ENCODE results near the gene ZNF605.
"Not testable (repeated sequence)": the region's sequence is repeated elsewhere in the genome, so short reads cannot be mapped to it uniquely, and the experiment has no call there.

The ZNF605 gene

DNA sequence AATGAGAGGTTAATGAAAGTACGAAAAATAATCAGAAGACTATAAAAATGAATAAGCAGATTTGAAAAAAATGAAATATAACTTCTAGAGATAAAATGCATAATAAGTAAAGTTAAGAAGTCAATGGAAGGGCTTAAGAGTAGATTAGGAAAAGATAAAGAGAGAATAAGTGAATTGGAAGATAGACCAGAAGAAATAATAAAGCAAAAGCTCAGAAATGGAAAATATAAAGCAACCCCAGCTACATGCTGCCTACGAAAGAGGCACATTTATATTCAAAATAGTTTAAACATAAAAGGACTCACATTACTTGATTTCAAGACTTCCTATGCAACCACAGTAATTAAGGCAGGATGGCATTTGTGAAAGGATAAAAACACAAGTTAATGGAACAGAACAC is 19.9 kb downstream of the ZNF605 start:
- Mint-ChIP-seq H3K27me3 (no peaks in the 10 kb centered on the region), H3K9me3 (peaks cover 47 to 57% of the 10 kb centered on the region in 2 donors), H3K4me1 (no peaks in the 10 kb centered on the region), H3K27ac (no peak overlapping the region), H3K4me3 (no peak overlapping the region)
- no peak for ATAC-seq
- no peak for DNase-seq

DNA sequence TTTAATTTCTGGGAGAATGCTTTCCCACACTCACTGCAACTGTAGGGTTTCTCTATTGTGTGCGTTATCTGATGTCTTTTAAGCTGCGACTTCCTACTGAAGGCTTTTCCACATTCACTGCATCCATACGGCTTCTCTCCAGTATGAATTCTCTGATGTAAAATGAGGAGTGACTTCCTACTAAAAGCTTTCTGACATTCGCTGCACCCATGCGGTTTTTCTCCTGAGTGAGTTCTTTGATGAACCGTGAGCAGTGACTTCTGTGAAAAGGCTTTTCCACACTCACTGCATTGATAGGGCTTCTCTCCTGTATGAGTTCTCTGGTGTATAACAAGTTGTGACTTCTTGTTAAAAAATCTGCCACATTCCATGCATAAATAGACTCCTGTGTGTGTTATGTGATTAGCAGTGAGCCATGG is 29.7 kb downstream of the ZNF605 start:
- no peak overlapping the region for H3K27ac Mint-ChIP-seq
- H3K4me1 Mint-ChIP-seq = no peaks in the 10 kb centered on the region
- peaks cover 62 to 84% of the 10 kb centered on the region in 2 donors for H3K9me3 Mint-ChIP-seq
- H3K4me3 Mint-ChIP-seq = no peak overlapping the region
- H3K27me3 Mint-ChIP-seq = no peaks in the 10 kb centered on the region
- ATAC-seq (no peak), DNase-seq (no peak)

DNA sequence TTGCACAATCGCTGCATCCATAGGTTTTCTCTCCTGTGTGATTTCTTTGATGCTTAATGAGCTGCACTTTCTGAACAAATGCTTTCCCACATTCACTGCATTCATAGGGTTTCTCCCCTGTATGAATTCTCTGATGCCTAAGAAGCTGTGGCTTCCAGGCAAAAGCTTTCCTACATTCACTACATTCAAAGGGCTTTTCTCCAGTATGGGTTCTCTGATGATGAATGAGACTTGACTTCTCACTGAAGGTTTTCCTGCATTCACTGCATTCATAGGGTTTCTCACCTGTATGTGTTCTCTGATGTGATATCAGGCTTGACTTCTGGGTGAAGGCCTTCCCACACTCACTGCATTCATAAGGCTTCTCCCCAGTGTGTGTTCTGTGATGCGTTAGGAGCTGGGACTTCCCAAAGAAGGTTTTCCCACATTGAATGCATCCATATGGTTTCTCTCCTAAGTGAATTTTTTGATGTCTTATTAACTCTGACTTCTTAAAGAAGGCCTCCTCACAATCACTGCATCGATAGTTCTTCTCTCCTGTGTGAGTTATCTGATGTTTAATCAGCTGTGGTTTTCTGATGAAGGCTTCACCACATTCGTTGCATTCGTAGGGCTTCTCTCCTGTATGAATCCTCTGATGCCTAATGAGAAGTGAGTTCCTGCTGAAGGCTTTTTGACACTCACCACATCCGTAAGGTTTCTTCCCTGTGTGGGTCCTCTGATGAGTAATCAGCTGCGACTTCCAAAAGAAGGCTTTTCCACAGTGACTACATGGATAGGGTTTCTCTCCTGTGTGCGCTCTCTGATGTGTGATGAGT is 30.3 kb downstream of the ZNF605 start:
- H3K4me3 Mint-ChIP-seq = no peak overlapping the region
- peaks cover 61 to 83% of the 10 kb centered on the region in 2 donors for H3K9me3 Mint-ChIP-seq
- DNase-seq (no peak), ATAC-seq (no peak)
- H3K27me3 Mint-ChIP-seq = no peaks in the 10 kb centered on the region
- no peaks in the 10 kb centered on the region for H3K4me1 Mint-ChIP-seq
- H3K27ac Mint-ChIP-seq = no peak overlapping the region

DNA sequence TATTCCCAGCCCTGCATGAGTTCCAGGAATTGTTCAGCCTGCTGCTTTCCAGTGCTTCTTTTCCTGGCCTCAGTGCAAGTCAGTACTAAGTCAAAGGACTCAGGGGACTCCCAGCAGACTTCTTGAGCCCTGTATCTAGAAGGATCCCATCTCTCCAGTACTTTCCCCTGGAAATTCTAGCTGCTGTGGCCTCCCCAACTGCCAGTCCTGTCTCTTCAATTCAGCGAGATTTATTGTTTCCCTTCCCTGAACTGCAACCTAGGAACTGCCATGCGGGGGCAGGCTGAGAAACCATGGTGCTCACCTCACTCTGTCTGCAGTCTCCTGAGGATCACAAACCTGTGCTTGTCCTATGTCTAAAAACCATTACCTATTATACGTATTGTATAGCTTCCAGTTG is 31.8 kb downstream of the ZNF605 start:
- ATAC-seq (no peak), DNase-seq (no peak)
- H3K27me3 Mint-ChIP-seq = no peaks in the 10 kb centered on the region
- H3K4me1 Mint-ChIP-seq = no peaks in the 10 kb centered on the region
- H3K27ac Mint-ChIP-seq = no peak overlapping the region
- H3K4me3 Mint-ChIP-seq = no peak overlapping the region
- H3K9me3 Mint-ChIP-seq = peaks cover 52 to 70% of the 10 kb centered on the region in 2 donors

DNA sequence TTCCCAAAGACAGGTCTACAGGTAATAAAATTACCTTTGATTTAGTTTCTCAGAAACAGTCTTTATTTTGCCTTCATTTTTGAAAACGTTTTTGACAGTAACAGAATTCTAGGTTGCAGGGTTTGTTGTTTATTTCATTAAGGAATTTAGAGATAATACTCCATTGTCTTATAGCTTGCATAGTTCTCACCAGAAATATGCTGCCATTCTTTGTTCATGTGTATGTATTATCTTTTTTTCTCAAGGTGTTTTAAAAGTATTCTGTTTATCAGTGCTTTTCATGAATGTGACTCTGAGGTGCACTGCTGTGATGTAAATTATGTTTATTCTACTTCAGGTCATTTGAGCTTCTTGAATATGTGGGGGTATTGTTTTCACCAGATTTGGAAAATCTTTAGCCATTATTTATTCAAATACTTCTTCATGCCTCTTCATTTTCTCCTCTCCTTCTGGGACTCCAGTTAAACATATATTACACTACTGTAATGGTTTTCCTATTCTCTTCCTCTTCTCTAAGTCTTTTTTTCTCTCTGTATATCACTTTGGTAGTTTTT is 32.7 kb downstream of the ZNF605 start:
- H3K4me3 Mint-ChIP-seq = no peak overlapping the region
- DNase-seq (no peak), ATAC-seq (no peak)
- H3K27ac Mint-ChIP-seq = no peak overlapping the region
- no peaks in the 10 kb centered on the region for H3K27me3 Mint-ChIP-seq
- no peaks in the 10 kb centered on the region for H3K4me1 Mint-ChIP-seq
- H3K9me3 Mint-ChIP-seq = peaks cover 48 to 69% of the 10 kb centered on the region in 2 donors

DNA sequence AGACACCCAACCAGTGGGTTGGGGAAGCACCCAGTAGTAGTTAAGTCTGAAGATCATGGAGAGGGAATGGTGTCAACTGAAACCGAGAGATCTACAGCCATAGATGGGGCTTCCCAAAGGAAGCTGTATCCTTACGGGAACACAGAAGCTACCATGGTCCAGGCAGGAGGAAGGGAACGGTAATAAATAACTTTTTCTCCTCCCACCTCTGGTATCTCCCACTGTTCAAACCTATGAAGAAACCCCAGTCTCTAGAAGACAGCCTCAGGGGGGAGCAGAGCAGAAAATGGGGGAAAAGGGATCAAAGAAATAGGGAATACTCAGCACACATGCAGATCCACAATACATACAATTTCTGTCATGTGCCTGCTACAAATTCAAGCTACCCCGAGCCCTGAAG is 33.4 kb downstream of the ZNF605 start:
- Mint-ChIP-seq H3K4me1 (no peaks in the 10 kb centered on the region), H3K27ac (no peak overlapping the region), H3K4me3 (no peak overlapping the region), H3K27me3 (no peaks in the 10 kb centered on the region), H3K9me3 (peaks cover 56 to 76% of the 10 kb centered on the region in 2 donors)
- no peak for DNase-seq
- ATAC-seq = no peak

DNA sequence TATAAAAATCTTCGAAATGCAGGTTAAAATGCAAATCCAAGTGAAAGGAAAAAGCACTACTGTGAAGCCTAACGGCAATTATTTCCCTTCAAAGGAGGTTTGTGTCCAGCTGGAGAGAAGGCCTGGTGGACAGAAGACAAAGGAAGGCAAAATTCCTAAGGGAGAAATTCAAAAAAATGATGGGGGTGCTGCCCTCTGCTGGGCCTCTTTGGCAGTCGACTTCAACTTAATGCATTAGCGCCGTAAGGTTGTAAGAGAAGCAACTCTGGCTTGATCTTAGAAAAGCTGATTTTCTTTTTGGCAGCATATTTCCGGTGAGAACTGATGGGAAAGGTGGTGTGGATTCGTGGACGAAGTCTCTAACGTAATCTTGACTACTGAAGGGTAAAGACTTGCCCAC is 34.4 kb downstream of the ZNF605 start:
- no peak for ATAC-seq
- Mint-ChIP-seq H3K27ac (no peak overlapping the region), H3K9me3 (peaks cover 51 to 75% of the 10 kb centered on the region in 2 donors)

DNA sequence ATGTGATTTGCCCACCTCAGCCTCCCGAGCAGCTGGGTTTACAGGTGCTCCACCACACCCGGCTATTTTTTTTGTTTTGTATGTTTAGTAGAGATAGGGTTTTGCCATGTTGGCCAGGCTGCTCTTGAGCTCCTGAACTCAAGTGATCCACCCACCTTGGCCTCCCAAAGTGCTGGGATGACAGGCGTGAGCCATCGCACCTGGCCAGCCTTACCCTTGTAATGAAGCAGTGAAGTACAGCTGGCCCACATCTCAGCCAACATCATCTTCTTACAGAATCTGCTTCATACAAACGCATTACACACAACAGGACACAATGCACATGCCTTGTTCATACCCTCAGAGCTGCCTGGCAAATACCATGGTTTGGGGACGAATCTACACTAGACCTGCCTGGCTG is 37.4 kb downstream of the ZNF605 start:
- DNase-seq (no peak), ATAC-seq (no peak)
- H3K27me3 Mint-ChIP-seq = no peaks in the 10 kb centered on the region
- H3K4me1 Mint-ChIP-seq = no peaks in the 10 kb centered on the region
- H3K9me3 Mint-ChIP-seq = peaks cover 45 to 70% of the 10 kb centered on the region in 2 donors
- no peak overlapping the region for H3K27ac Mint-ChIP-seq
- no peak overlapping the region for H3K4me3 Mint-ChIP-seq

More for the DNA sequence above, 34.4 kb downstream of the ZNF605 start:
- no peaks in the 10 kb centered on the region for H3K4me1 Mint-ChIP-seq
- H3K4me3 Mint-ChIP-seq = no peak overlapping the region
- H3K27me3 Mint-ChIP-seq = no peaks in the 10 kb centered on the region
- DNase-seq = no peak

DNA sequence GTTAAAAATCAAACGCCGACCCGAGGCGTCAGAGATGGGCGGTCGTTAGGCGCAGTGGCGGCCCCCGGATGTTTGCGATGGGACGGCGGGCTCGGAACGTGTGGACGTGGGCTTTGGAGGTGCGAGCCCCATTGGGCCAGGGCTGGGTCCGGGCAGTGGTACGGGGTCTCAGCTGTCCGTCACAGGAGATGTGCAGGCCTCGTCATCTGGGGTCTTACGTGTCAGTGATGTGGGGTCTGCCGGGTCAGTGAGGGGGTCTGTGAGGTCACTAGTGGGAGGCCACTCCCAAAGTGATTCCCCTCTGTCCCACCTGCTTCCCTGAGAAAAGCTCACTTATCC is 47.1 kb downstream of the ZNF605 start:
- no peaks in the 10 kb centered on the region for H3K27me3 Mint-ChIP-seq
- peak overlapping the region; percentile 81 to 84 for H3K27ac Mint-ChIP-seq
- H3K4me1 Mint-ChIP-seq = peaks cover 18% of the 10 kb centered on the region
- H3K4me3 Mint-ChIP-seq = peak overlapping the region; percentile 90 to 94
- peaks cover 21 to 22% of the 10 kb centered on the region in 2 donors for H3K9me3 Mint-ChIP-seq
- DNase-seq = no peak
- no peak for ATAC-seq

DNA sequence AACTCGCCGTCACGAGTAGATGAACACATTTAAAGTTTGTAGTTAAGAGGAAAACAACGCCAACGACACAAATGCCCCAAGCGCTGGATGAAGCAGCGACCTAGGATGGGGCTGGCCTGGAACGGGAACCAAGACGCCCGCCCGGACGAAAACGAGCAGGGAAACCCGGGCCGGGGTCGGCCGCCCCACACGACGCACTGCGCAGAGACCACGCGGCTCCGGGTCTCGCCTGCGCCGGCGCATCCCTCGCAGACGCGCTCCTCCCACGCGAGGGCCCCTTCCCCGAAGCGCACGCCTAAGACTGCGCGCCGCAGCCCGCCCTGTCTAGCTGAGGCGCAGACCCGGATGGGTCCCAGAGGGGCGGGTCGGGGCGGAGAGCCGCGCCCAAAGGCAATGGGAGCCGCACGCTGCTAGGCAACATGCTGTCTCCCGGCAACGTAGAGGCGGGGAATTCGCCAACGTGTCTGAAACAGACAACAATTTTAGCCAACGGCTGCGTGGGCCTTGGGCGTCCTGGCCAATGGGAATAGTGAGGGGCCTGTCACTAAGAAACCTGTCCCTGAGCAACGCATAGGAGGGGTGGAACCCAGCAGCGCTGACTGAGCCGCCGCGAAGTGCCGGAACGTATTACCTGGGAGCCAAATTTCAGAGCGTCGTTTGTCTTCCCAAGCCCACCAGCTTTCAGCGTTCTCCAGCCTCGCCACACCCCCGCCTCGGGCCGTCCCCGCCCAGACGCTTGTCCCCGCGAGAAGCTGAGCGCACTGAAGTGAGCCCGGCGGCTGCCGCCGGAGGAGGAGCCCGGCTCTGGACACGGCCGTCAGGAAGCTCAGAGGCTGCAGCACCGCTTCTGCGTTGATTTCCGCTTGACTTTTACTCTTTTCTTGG is 47.7 kb downstream of the ZNF605 start:
- H3K4me3 Mint-ChIP-seq = peak overlapping the region; percentile 90 to 94
- H3K9me3 Mint-ChIP-seq = peaks cover 15 to 16% of the 10 kb centered on the region in 2 donors
- peaks cover 18% of the 10 kb centered on the region for H3K4me1 Mint-ChIP-seq
- H3K27me3 Mint-ChIP-seq = no peaks in the 10 kb centered on the region
- peak overlapping the region; percentile 81 to 89 for H3K27ac Mint-ChIP-seq
- peak; percentile 95 for ATAC-seq
- DNase-seq = peak; percentile 96 to 98

DNA sequence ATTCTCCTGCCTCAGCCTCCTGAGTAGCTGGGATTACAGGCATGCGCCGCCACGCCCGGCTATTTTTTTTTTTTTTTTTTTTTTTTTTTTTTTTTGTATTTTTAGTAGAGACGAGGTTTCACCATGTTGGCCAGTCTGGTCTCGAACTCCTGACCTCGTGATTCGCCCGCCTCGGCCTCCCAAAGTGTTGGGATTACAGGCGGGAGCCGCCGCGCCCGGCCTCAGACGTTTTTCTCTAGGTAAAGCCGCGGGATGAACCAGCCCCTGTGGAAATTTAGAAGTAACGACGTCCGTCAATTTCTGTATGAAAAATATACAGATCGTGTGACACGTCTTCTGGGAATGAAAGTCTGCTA is 48.3 kb downstream of the ZNF605 start:
- not testable (repeated sequence) for ATAC-seq

DNA sequence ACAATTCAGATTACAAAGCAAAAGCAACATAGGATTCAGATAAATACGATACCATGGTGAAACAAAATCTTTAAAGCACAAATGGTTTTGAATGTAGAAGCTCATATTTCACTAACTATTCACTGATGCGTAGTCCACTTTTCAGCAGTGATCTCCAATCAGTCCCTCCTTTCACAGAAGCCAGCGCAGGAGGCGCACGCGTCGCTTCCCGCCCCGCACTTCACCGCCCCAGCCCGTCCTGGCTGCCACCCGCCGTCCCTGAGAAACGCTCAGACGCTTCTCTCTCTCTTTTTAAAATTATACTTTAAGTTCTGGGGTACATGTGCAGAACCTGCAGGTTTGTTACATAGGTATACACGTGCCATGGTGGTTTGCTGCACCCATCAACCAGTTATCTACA is 48.9 kb downstream of the ZNF605 start:
- Mint-ChIP-seq H3K27ac (peak overlapping the region in 1 of 2 donors; percentile 63), H3K4me3 (peak overlapping the region; percentile 18 to 47), H3K4me1 (peaks cover 18% of the 10 kb centered on the region), H3K9me3 (peaks cover 11 to 14% of the 10 kb centered on the region in 2 donors), H3K27me3 (no peaks in the 10 kb centered on the region)
- ATAC-seq = no peak
- no peak for DNase-seq

More for the DNA sequence above, 48.3 kb downstream of the ZNF605 start:
- H3K4me3 Mint-ChIP-seq = peak overlapping the region; percentile 90 to 94
- DNase-seq, H3K27ac Mint-ChIP-seq, H3K27me3 Mint-ChIP-seq: not testable (repeated sequence)
- H3K9me3 Mint-ChIP-seq = peaks cover 14% of the 10 kb centered on the region in 2 donors
- peaks cover 18% of the 10 kb centered on the region for H3K4me1 Mint-ChIP-seq

DNA sequence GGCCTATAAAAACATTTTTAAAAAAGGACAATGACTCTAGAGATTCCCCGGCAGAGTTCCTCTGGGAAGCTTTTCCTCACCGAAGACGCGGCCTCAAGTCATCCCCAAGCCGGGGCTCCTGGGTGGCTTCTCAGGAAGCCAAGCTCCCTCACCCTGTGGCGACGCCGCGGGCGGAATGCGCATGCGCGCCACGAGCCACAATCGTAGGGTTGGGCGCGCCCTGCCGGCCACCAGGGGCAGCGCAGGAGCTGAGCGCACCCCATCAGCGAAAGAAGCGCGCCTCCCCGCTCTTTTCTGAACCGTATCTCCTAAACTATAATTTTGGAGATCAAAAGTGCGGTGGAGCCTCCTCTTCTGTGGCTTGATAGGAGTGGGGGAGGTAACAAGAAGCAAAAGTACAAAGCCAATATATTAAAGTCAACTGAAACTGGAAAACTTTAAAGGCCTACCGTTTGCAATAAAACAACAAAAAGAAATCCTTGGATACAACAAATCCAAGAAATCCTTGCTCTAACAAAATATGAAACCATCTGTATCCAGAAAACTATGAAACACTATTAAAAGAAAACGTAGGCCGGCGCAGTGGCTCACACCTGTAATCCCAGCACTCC is 51.3 kb downstream of the ZNF605 start:
- Mint-ChIP-seq H3K4me3 (peak overlapping the region; percentile 69 to 81), H3K27me3 (no peaks in the 10 kb centered on the region), H3K27ac (peak overlapping the region; percentile 40 to 98), H3K9me3 (no peaks in the 10 kb centered on the region), H3K4me1 (peaks cover 18% of the 10 kb centered on the region)
- no peak for ATAC-seq
- DNase-seq = peak; percentile 91 to 93

DNA sequence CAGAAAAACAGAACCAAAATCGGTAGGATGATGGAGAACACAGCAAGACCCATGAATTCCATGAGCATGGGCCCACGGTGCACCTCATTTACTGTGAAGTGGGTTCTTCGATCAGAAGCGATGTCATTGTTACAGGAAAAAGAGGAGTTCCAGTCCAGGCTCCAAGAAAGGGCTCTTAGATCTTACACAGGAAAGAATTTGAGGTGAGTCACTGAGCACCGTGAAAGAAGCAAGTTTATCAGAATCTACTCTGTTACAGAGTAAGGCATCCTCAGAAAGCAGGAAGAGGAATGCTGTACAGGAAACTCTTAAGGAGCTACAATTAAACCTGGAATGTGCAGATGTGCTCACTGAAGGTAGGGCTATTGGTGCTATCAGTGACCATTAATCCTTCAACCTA is 57.1 kb downstream of the ZNF605 start:
- Mint-ChIP-seq H3K27ac (no peak overlapping the region), H3K4me1 (no peaks in the 10 kb centered on the region), H3K27me3 (no peaks in the 10 kb centered on the region), H3K4me3 (no peak overlapping the region), H3K9me3 (no peaks in the 10 kb centered on the region)
- DNase-seq (no peak), ATAC-seq (no peak)

DNA sequence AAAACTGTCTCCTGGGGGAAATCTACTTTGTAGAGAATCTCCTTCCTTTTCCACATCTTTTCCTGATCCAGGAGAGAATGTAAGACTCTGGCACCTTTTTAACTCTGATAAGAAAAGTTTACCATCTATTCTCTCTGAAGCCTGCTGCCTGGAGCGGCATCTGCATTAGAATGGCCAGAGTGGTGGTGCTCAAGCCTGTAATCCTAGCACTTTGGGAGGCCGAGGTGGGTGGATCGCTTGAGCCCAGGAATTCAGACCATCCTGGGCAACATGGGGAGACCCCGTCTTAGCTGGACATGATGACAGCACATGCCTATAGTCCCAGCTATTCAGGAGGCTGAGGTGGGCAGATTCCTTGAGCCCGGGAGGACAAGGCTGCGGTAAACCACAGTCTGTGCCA is 67.3 kb downstream of the ZNF605 start:
- ATAC-seq (no peak), DNase-seq (no peak)
- H3K27ac Mint-ChIP-seq = peak overlapping the region; percentile 83 to 90
- H3K4me3 Mint-ChIP-seq = peak overlapping the region; percentile 59 to 98
- H3K9me3 Mint-ChIP-seq = peaks cover 0 to 7% of the 10 kb centered on the region in 2 donors
- no peaks in the 10 kb centered on the region for H3K27me3 Mint-ChIP-seq
- H3K4me1 Mint-ChIP-seq = peaks cover 23% of the 10 kb centered on the region
